Keratinocyte (primary cell): ENCODE measurements around the gene SMIM33. TPM values are rescaled to one million over a fixed set of nuclear protein-coding genes. Genes with fewer than 3 reads are reported as not detected.
"Not testable (repeated sequence)": the region's sequence is repeated elsewhere in the genome, so short reads cannot be mapped to it uniquely, and the experiment has no call there.

Experiments
- DNase-seq: peaks from one replicate; pipeline ENCODE4 v3.0.0-alpha.2; 2011; ENCODE audit warnings: low read depth, missing footprints, low spot score
- FAIRE-seq: peaks from 2 replicates; lab custom pipeline; 2011; peaks lifted over from hg19 to GRCh38; lab: Jason Lieb, UNC
- H2AFZ ChIP-seq: 2 replicates; pipeline ENCODE4 v1.6.0; 2012; ENCODE audit warnings: low read length, control low read depth, inconsistent platforms; ENCODE audit not compliant: control insufficient read depth
- H3K27ac ChIP-seq: 2 replicates; pipeline ENCODE4 v1.5.1; 2011; ENCODE audit warnings: low read length; ENCODE audit not compliant: control insufficient read depth, insufficient read depth
- H3K27me3 ChIP-seq: 3 replicates; pipeline ENCODE4 v1.6.0; 2011; ENCODE audit warnings: low read length; ENCODE audit not compliant: control insufficient read depth, insufficient read depth; ENCODE audit errors: extremely low read depth
- H3K36me3 ChIP-seq, 2 experiments: 2 replicates in 1 of 2; 3 replicates in 1 of 2; pipeline ENCODE4 v1.5.1; 2011; ENCODE audit warnings: low read length in 2 of 2, mild to moderate bottlenecking in 1 of 2; ENCODE audit not compliant: control insufficient read depth in 2 of 2, insufficient read depth in 2 of 2; ENCODE audit errors: extremely low read depth in 1 of 2
- H3K4me1 ChIP-seq: 3 replicates; pipeline ENCODE4 v1.5.1; 2011; ENCODE audit warnings: low read length; ENCODE audit not compliant: control insufficient read depth, insufficient read depth; ENCODE audit errors: extremely low read depth
- H3K4me2 ChIP-seq: 3 replicates; pipeline ENCODE4 v1.6.0; 2011; ENCODE audit warnings: low read depth, low read length; ENCODE audit not compliant: control insufficient read depth, insufficient read depth; ENCODE audit errors: extremely low read depth
- H3K4me3 ChIP-seq, 3 experiments: fragments of 200-600 bp in 1 of 3; sonication (generic) in 1 of 3; 2 replicates in 2 of 3; 3 replicates in 1 of 3; pipeline ENCODE4 v1.5.1; 2011 to 2016; ENCODE audit warnings: low read length in 3 of 3, mild to moderate bottlenecking in 3 of 3, control low read depth in 2 of 3, inconsistent platforms in 1 of 3, low read depth in 1 of 3, mixed read lengths in 1 of 3, mixed run types in 1 of 3, moderate library complexity in 1 of 3; ENCODE audit not compliant: control insufficient read depth in 2 of 3, insufficient read depth in 2 of 3; ENCODE audit errors: extremely low read depth in 1 of 3
- H3K79me2 ChIP-seq: 2 replicates; pipeline ENCODE4 v1.6.0; 2012; ENCODE audit warnings: low read length; ENCODE audit not compliant: control insufficient read depth, insufficient read depth
- H3K9ac ChIP-seq: 3 replicates; pipeline ENCODE4 v1.6.0; 2011; ENCODE audit warnings: low read length; ENCODE audit not compliant: control insufficient read depth, insufficient read depth; ENCODE audit errors: extremely low read depth
- H3K9me1 ChIP-seq: 3 replicates; pipeline ENCODE4 v1.6.0; 2011; ENCODE audit warnings: low read length; ENCODE audit not compliant: control insufficient read depth, insufficient read depth; ENCODE audit errors: extremely low read depth
- H3K9me3 ChIP-seq: 2 replicates; pipeline ENCODE4 v1.5.1; 2012; ENCODE audit warnings: low read depth, low read length; ENCODE audit not compliant: control insufficient read depth
- H4K20me1 ChIP-seq: 3 replicates; pipeline ENCODE4 v1.6.0; 2011; ENCODE audit warnings: low read length; ENCODE audit not compliant: control insufficient read depth, insufficient read depth; ENCODE audit errors: extremely low read depth
- EZH2 ChIP-seq: IDR thresholded peaks from one replicate; pipeline ENCODE4 v1.6.1; 2012; ENCODE audit warnings: inconsistent platforms, mild to moderate bottlenecking, low read length, moderate library complexity
- dilution Hi-C: fragments of 300-500 bp; cut with MboI; formaldehyde crosslinking; loops from one replicate; pipeline ENCODE4 v1.7.0; 2020; ENCODE audit warnings: low sequenced_read_pairs; ENCODE audit not compliant: extremely low pct_ligation_motif_present
- polyA plus RNA-seq, 5 experiments: library from polyadenylated mRNA; depleted of rRNA in 3 of 5; stranded (reverse) in 3 of 5; stranded (forward) in 1 of 5; unstranded in 1 of 5; fragments of >200 nt; gene quantifications; 1 replicate in 1 of 5; 2 replicates in 3 of 5; 3 replicates in 1 of 5; pipeline versions ENCODE4 v1.2.1 to v1.2.3, GENCODE V29; 2011 to 2012; ENCODE audit warnings: missing spikeins in 2 of 5, low read depth in 1 of 5, low replicate concordance in 1 of 5
- TF ChIP-seq, protein P1 (sequence below), 3 experiments: IDR thresholded peaks in 1 of 3; conservative IDR thresholded peaks in 1 of 3; optimal IDR thresholded peaks in 1 of 3; 2 replicates in 2 of 3; 3 replicates in 1 of 3; pipeline versions ENCODE3 to v1.5.1; 2011; ENCODE audit warnings: low read length in 3 of 3, mild to moderate bottlenecking in 3 of 3, moderate library complexity in 2 of 3, control low read depth in 1 of 3, inconsistent platforms in 1 of 3; ENCODE audit not compliant: insufficient read depth in 2 of 3; ENCODE audit errors: extremely low read depth in 1 of 3

SMIM33 gene
- polyA plus RNA-seq, 1 donor (not counting 4 experiments of a cell fraction or from before 2014, with no cell fraction given) = not detected

DNA sequence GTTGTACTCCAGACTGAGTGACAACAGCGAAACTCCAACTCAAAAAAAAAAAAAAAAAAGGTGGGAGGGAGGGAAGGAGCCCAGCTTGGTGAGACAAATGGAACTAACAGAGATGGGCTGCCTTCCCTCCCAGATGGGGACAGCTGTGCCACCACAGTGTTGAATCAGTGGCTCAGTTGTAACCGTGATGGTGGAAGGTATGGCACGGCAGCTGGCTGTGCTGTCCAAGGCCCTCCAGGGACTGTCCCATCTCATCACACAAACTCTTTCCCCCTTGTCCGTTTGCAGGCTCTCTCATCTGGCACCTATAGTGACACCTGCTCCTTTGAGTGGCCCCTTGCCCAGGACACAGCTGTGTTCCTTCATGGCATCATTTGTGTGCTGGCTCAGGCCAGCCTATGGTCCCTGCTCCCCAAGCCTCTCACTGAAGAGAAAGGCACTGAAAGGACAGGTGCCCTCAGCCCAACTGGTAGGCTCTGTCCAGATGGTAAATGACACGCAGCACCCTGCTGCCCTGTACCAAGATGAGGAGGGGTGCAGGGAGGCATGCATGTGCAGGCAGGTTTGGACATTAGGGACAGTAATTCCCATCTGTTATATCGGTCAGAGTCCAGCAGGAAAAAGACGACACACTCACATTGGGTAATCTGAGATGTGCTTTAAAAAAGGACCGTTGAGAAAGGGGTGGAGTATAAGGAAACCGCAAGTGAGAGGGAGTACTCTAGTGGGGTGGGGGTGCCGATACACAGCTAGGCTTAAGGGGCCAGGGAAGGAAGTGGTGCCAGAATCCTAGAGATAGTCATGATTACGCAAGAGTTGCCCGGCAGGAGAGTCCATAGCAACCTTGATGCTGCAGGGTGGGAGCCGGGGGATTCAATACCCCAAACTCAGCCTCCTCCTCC, 4.3 kb downstream of the SMIM33 start:
- FAIRE-seq = no peak
- peaks cover 15% of the 10 kb centered on the region for H3K4me1 ChIP-seq
- dilution Hi-C loops = no loop called here

DNA sequence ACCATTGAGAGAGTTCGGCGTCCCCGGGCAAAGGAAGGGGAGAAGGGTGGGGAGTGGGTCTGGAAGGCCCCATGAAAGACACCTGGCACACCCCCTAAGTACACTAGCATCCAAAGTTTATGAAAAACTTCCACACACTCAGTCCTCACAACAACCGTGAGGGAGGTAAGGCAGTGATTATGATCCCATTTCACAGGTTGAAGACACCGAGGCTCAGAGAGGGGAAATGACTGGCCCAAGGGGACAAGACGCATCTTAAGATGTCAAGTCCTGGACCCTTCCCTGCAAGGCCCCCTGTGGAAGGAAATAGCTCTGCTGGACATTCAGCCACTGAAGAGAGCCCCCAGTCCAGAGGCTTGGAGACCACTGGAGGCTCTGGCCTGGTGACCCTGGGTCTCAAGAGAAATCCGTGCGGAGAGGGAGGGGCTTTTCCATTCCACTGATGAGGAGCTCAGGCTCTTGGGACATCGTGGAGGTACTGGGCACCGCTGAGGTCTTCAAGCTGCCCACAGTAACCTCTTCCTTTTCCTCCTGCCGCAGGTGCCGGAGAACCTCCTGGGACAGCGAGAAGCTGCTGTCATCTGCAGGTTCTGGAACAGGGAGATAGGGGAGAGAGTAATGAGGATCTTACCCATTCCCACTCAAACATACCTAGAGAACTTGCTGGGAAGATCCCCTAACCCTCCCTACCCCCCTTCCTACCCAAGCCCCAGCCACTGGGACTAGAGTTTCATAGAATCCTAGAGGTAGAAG, 5.2 kb downstream of the SMIM33 start:
- FAIRE-seq (no peak), DNase-seq (no peak)
- Histone ChIP-seq H3K4me1 (peaks cover 20% of the 10 kb centered on the region), H3K27me3 (no peaks in the 10 kb centered on the region), H2AFZ (no peak overlapping the region), H3K27ac (no peak overlapping the region), H3K9me1 (no peaks in the 10 kb centered on the region), H3K79me2 (peaks cover 1% of the 10 kb centered on the region), H3K9me3 (no peaks in the 10 kb centered on the region), H4K20me1 (no peaks in the 10 kb centered on the region), H3K36me3 (peaks cover 19 to 21% of the 10 kb centered on the region in 2 experiments), H3K4me2 (no peak overlapping the region), H3K9ac (no peak overlapping the region), H3K4me3 (no peak overlapping the region)
- TF ChIP-seq, protein P1, sequence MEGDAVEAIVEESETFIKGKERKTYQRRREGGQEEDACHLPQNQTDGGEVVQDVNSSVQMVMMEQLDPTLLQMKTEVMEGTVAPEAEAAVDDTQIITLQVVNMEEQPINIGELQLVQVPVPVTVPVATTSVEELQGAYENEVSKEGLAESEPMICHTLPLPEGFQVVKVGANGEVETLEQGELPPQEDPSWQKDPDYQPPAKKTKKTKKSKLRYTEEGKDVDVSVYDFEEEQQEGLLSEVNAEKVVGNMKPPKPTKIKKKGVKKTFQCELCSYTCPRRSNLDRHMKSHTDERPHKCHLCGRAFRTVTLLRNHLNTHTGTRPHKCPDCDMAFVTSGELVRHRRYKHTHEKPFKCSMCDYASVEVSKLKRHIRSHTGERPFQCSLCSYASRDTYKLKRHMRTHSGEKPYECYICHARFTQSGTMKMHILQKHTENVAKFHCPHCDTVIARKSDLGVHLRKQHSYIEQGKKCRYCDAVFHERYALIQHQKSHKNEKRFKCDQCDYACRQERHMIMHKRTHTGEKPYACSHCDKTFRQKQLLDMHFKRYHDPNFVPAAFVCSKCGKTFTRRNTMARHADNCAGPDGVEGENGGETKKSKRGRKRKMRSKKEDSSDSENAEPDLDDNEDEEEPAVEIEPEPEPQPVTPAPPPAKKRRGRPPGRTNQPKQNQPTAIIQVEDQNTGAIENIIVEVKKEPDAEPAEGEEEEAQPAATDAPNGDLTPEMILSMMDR (optimal IDR thresholded peaks at IDR 0.05 in 1 of 3, IDR thresholded peaks at IDR 0.05 in 1 of 3, conservative IDR thresholded peaks at IDR 0.05 in 1 of 3; ENCODE audit: extremely low read depth in 1 of 3, insufficient read depth in 2 of 3, low read length in 3 of 3) = no peak
- TF ChIP-seq EZH2 = no peak
- dilution Hi-C loops = no loop called here

More for the DNA sequence above, 4.3 kb downstream of the SMIM33 start:
- TF ChIP-seq, protein P1 (optimal IDR thresholded peaks at IDR 0.05 in 1 of 3, IDR thresholded peaks at IDR 0.05 in 1 of 3, conservative IDR thresholded peaks at IDR 0.05 in 1 of 3; ENCODE audit: extremely low read depth in 1 of 3, insufficient read depth in 2 of 3, low read length in 3 of 3) = no peak
- no peak for TF ChIP-seq EZH2
- H3K27ac ChIP-seq = no peak overlapping the region
- no peaks in the 10 kb centered on the region for H3K9me1 ChIP-seq
- no peak overlapping the region for H3K4me2 ChIP-seq
- H3K27me3 ChIP-seq = no peaks in the 10 kb centered on the region
- H4K20me1 ChIP-seq = no peaks in the 10 kb centered on the region
- no peaks in the 10 kb centered on the region for H3K9me3 ChIP-seq
- H3K4me3 ChIP-seq = no peak overlapping the region
- no peak overlapping the region for H2AFZ ChIP-seq
- H3K36me3 ChIP-seq = peaks cover 15 to 18% of the 10 kb centered on the region in 2 experiments
- DNase-seq = no peak
- no peaks in the 10 kb centered on the region for H3K79me2 ChIP-seq
- H3K9ac ChIP-seq = no peak overlapping the region

DNA sequence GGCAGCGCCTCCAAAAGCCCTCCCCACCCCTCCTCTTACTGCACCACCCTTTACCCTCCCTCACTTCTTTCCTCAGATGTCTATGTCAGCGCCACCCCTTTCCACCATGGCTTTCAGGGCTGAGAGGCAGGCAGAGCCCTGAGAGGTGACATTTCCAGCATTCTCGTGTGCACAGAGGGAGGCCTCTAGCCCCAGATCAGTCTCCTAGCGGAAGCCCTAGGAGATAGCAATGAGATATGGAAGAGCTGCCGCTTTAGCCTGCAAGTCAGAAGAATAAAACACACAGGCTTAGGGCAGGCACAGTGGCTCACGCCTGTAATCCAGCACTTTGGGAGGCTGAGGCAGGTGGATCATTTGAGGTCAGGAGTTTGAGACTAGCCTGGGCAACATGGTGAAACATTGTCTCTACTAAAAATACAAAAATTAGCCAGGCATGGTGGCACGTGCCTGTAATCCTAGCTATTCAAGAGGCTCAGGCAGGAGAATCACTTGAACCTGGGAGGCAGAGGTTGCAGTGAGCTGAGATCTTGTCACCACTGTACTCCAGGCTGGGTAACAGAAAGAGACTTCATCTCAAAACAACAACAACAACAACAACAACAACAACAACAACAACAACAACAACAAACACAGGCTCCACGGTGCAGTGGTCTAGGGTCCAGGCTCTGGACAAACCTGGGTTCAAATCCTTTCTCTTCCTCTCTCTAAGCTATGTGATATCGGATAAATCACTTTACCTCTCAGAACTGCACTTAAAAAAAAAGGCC, 8.0 kb downstream of the SMIM33 start:
- H3K27ac ChIP-seq, H2AFZ ChIP-seq, H3K27me3 ChIP-seq, DNase-seq, H3K79me2 ChIP-seq, H3K9me3 ChIP-seq, H3K4me3 ChIP-seq, H4K20me1 ChIP-seq, H3K9me1 ChIP-seq, H3K4me2 ChIP-seq, H3K9ac ChIP-seq, dilution Hi-C loops, FAIRE-seq: not testable (repeated sequence)
- Histone ChIP-seq H3K4me1 (peaks cover 32% of the 10 kb centered on the region), H3K36me3 (peaks cover 19 to 21% of the 10 kb centered on the region in 2 experiments)
